HG03025 (cell line): ENCODE measurements around the gene PCBD1.
"Not testable (repeated sequence)": the region's sequence is repeated elsewhere in the genome, so short reads cannot be mapped to it uniquely, and the experiment has no call there.

ENCODE experiments used
- ATAC-seq: cut with Tn5 transposase; IDR thresholded peaks from one replicate; pipeline ENCODE4 v1.9.1; 2021; ENCODE audit warnings: mild to moderate bottlenecking, moderate library complexity; ENCODE audit not compliant: unreplicated experiment, low FRiP score

Gene PCBD1

GRCh38 chr10:70887804-70888800 is at the start of gene PCBD1:
Gene PCBD1 (minus strand): TSS chr10:70888565. CDS start chr10:70888533, 32 bp downstream.
- ATAC-seq = peak; percentile 59

DNA sequence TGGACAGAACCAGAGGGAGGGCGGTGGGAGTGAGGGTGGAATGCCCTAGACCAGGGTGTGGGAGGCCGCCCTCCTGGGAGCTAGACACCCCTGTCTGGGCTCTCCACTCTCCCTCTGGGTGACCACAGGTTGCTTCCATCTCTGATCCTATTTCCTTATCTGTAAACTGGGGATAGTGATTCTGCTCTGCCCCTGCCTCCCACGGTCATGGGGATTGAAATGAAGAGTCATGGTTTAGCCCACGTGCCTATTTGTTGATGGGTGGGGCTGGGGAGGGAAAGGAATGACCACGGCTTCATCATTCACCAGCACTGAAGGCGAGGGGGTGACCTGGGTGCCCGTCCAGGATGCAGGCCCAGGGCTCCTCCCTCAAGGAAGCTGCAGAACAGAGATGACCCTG is 49.3 kb upstream of the PCBD1 start:
- ATAC-seq = no peak

- ATAC-seq = no peak
Observed at GRCh38 chr10:70936111-70936510, 47.7 kb upstream of the PCBD1 start.

DNA sequence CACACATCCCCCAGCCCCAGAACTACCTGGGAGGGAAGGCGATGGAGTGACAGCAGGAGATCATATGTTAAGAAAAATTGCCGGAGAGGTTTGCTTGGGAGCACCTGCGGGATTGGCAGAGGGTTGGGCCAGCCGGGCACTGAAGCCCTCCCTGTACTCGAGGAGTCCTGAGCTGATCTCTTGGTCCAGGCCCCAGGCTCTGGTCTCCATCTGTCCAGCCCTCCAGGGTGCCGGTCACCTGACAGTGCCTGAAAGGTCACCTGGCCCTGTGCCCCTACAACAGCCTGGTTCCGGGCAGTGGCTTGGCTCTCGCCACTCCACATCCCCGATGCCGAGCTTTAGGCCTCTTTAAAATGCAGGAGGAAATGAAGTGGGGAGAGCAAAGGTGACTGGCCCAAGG is 47.3 kb upstream of the PCBD1 start:
- no peak for ATAC-seq

GRCh38 chr10:70935125-70935625 is 46.8 kb upstream of the PCBD1 start:
- ATAC-seq = no peak

GRCh38 chr10:70934701-70935100 is 46.3 kb upstream of the PCBD1 start:
- no peak for ATAC-seq

GRCh38 chr10:70932392-70933196 is 44.2 kb upstream of the PCBD1 start:
- ATAC-seq = no peak

DNA sequence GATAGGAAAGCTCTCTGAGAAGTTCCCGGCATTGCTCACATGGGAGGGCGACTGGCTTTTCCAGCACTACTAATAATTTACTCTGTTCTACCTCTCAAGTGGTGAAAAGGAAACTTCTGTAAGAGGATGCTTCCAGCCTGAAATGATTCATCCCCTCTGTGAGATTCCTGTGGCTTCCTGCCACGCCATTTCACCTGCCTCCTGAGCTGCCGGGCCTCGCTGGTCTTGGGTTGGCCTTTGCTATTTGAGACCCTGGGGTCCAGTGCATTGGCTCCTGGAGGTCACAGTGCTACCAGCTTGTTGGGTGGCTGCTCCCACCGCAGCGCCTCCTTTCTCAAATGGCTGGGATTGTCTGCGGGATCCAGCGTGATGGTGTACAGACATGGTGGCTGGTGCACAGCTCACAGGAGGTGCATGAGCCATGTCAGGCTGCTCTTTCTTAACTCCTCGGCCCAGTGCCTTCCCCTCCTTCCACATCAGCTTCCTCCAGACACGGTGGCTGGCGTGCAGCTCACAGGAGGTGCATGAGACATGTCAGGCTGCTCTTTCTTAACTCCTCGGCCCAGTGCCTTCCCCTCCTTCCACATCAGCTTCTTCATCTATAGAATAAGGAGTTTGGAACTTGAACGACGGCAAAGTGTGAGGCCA is 42.9 kb upstream of the PCBD1 start:
- no peak for ATAC-seq

DNA sequence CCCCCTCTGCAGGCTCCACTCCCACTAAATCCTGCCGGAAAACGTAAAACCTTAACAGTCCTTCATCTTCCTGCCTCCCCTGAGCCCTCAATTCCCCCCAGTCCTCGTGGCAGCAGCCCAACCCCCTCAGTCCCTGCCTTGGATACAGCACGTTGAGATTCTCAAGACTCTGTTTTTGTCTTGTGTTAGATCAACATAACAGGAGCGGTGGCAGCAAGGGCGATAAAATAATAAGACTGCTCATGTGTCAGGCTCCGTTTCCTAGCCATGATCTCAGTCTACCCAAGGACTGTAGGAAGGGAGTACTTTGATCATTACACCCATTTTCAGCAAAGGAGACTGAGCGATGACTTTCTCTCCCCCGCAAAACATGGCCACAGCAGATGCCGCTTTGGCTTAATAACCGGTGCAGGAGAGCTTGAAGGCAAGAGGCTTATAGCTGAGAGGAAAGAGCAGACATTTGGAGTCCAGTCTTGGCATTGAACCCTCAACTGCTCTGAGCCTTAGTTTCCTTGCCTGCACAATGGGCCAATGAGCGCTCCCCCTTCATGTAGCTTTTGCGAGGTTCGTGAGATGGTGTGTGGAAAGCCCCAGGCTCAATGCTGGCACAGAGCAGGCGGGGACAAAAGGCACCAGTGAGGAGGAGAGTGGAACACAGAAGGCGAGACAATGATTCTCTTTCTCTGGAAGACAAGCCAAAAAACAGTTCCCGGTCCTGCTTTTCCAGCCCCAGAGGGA is 42.1 kb upstream of the PCBD1 start:
- ATAC-seq = no peak

DNA sequence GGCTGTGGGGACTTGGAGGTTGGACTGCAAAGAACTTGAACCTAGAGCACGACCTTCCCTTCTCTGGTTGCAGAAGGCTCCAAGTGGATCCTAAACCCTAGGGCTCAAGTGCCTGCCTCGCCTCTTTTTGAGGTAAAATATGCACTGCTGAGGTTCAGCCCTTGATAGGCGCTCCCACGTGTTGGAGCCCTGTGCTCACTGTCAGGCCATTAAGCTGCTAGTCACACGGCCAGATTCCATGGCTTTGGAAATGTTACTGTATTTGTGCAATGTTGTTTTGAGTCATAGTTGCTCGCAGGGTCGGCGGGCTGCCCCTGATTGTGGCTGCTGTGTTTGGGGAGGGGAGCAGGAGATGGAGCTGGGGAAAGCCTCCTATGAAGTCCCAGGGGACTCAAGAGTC is 39.8 kb upstream of the PCBD1 start:
- ATAC-seq = no peak

DNA sequence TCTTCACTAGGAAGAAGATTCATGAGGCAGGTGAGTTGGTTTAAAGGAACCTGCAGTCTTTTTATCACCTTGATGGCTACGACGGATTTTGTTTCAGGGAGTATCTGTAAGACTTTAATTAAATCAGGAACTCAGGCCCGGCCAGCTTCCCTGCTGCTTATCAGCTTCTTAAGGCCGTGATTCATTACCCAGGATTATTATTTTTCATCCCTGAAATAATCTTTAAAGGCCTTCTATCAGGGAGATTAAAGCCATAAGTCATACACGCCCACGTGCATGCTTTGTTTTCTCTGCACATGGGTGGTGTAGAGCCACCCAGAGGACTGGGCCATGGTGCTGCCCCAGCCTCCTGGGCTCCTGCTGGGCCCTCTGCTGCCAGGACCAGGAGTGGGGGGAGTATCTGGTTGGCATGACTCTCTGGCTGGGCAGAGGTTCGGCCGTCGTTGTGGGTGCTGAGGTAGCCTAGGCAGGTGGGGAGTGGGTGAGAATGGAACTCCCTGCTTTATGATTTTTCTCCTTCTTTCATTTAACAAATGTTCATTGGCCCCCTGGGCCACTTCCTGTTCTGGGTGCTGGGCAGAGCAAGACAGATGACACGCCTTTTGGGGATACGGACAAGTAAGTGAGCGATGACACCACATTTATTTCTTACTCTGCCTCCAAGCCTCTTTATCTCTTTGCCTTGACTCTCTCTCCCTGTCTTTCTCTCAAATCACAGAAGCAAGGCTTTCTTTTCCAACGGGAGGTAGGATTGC is 39.0 kb upstream of the PCBD1 start:
- no peak for ATAC-seq

GRCh38 chr10:70926226-70927000 is 38.0 kb upstream of the PCBD1 start:
- ATAC-seq = no peak

GRCh38 chr10:70925377-70926225 is 37.2 kb upstream of the PCBD1 start:
- no peak for ATAC-seq

- no peak for ATAC-seq
Observed at GRCh38 chr10:70923696-70924095, 35.3 kb upstream of the PCBD1 start.

GRCh38 chr10:70921285-70921684 is 32.9 kb upstream of the PCBD1 start:
- no peak for ATAC-seq

GRCh38 chr10:70920519-70920918 is 32.2 kb upstream of the PCBD1 start:
- no peak for ATAC-seq

DNA sequence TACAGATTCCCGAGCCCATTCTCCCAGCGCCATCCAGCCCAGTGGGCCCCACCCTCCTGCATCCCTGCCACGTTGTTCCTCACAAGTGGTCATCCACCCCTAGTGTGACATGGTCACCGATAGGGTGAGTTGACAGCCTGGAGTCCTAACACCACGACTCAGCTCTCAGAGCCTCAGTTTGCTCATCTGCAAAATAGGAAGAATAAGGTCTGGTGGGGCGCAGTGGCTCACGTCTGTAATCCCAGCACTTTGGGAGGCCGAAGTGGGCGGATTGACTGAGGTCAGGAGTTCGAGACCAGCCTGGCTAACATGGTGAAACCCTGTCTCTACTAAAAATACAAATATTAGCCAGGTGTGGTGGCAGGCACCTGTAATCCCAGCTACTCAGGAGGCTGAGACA is 31.5 kb upstream of the PCBD1 start:
- not testable (repeated sequence) for ATAC-seq
